HepG2 (cell line): ENCODE data around the gene NPPC. TPM values are rescaled to one million over a fixed set of nuclear protein-coding genes. Genes with fewer than 3 reads are reported as not detected.
A peak's percentile ranks its signal among the peaks of the same experiment; 100 is the strongest.

Experiments used
- AGO2 ChIP-seq: fragments of 200-400 bp; formaldehyde crosslinking; optimal IDR thresholded peaks from 2 replicates; pipeline ENCODE3; 2017; ENCODE audit warnings: mild to moderate bottlenecking, low read depth, low read length, moderate library complexity
- ATF4 ChIP-seq, 2 experiments: fragments of 450-650 bp in 1 of 2; sonication (generic) in 1 of 2; formaldehyde crosslinking; IDR thresholded peaks; 2 replicates each; pipeline versions ENCODE4 v1.5.0 to v1.8.0; 2020 to 2022; ENCODE audit warnings: mild to moderate bottlenecking in 1 of 2, missing genetic modification reagents in 1 of 2
- CENPX ChIP-seq: sonication (generic); formaldehyde crosslinking; IDR thresholded peaks from 2 replicates; pipeline ENCODE4 v1.9.0; 2021; ENCODE audit warnings: mild to moderate bottlenecking, missing genetic modification reagents, moderate library complexity
- CREB1 ChIP-seq, 2 experiments: fragments of 450-650 bp in 1 of 2; IDR thresholded peaks; 2 replicates each; pipeline ENCODE4 v1.6.1; 2016 to 2017; ENCODE audit warnings: control low read depth in 1 of 2, mild to moderate bottlenecking in 1 of 2, missing compliant biosample characterization in 1 of 2, missing genetic modification characterization in 1 of 2
- ERF ChIP-seq: IDR thresholded peaks from 2 replicates; pipeline ENCODE4 v1.6.1; 2018; ENCODE audit warnings: missing biosample characterization, missing genetic modification reagents
- ETV6 ChIP-seq: sonication (generic); formaldehyde crosslinking; conservative IDR thresholded peaks from 2 replicates; pipeline ENCODE4 v1.4.0; 2020; ENCODE audit warnings: missing genetic modification reagents
- GTF3A ChIP-seq: sonication (generic); formaldehyde crosslinking; conservative IDR thresholded peaks from 2 replicates; pipeline ENCODE4 v1.4.0; 2020; ENCODE audit warnings: mild to moderate bottlenecking, missing genetic modification reagents
- HMG20A ChIP-seq: IDR thresholded peaks from 2 replicates; pipeline ENCODE4 v1.6.1; 2016; ENCODE audit warnings: borderline replicate concordance
- KAT7 ChIP-seq: IDR thresholded peaks from 2 replicates; pipeline ENCODE4 v1.6.1; 2018; ENCODE audit warnings: borderline replicate concordance, missing compliant biosample characterization
- MBNL3 ChIP-seq: fragments of 250-450 bp; sonication (Bioruptor Pico); conservative IDR thresholded peaks from 2 replicates; pipeline ENCODE4 v1.8.0; 2022; ENCODE audit warnings: mild to moderate bottlenecking, inconsistent platforms
- MED1 ChIP-seq: sonication (generic); formaldehyde crosslinking; IDR thresholded peaks from 2 replicates; pipeline ENCODE4 v1.4.0; 2020; ENCODE audit warnings: missing genetic modification reagents
- NR2C2 ChIP-seq: sonication (generic); formaldehyde crosslinking; IDR thresholded peaks from 2 replicates; pipeline ENCODE4 v1.4.0; 2020; ENCODE audit warnings: missing genetic modification reagents, mild to moderate bottlenecking, moderate library complexity, borderline replicate concordance
- SCMH1 ChIP-seq: sonication (generic); formaldehyde crosslinking; IDR thresholded peaks from 2 replicates; pipeline ENCODE4 v1.9.0; 2021; ENCODE audit warnings: missing genetic modification reagents, mild to moderate bottlenecking, borderline replicate concordance
- SRY ChIP-seq: sonication (generic); formaldehyde crosslinking; IDR thresholded peaks from 2 replicates; pipeline ENCODE4 v1.8.0; 2022; ENCODE audit warnings: mild to moderate bottlenecking, missing genetic modification reagents
- TFE3 ChIP-seq: IDR thresholded peaks from 2 replicates; pipeline ENCODE4 v1.6.1; 2016
- ZBTB4 ChIP-seq: sonication (generic); formaldehyde crosslinking; IDR thresholded peaks from 2 replicates; pipeline ENCODE4 v1.4.0; 2020; ENCODE audit warnings: missing genetic modification reagents, mild to moderate bottlenecking, borderline replicate concordance
- ZFP1 ChIP-seq: IDR thresholded peaks from 2 replicates; pipeline ENCODE4 v1.6.1; 2016
- ZNF143 ChIP-seq: sonication (generic); formaldehyde crosslinking; IDR thresholded peaks from 2 replicates; pipeline ENCODE4 v1.4.0; 2020; ENCODE audit warnings: missing genetic modification reagents
- ZNF207 ChIP-seq: fragments of 450-650 bp; IDR thresholded peaks from 2 replicates; pipeline ENCODE4 v1.6.1; 2016; ENCODE audit warnings: antibody characterized with exemption, borderline replicate concordance
- ZNF335 ChIP-seq: sonication (generic); formaldehyde crosslinking; IDR thresholded peaks from 2 replicates; pipeline ENCODE4 v1.4.0; 2020; ENCODE audit warnings: missing genetic modification reagents
- ZNF543 ChIP-seq: sonication (generic); formaldehyde crosslinking; IDR thresholded peaks from 2 replicates; pipeline ENCODE4 v1.4.0; 2020; ENCODE audit warnings: mild to moderate bottlenecking, missing genetic modification reagents
- ZNF567 ChIP-seq: sonication (generic); formaldehyde crosslinking; IDR thresholded peaks from 2 replicates; pipeline ENCODE4 v1.8.1; 2023; ENCODE audit warnings: mild to moderate bottlenecking, missing genetic modification reagents, borderline replicate concordance
- ZNF570 ChIP-seq: sonication (generic); formaldehyde crosslinking; IDR thresholded peaks from 2 replicates; pipeline ENCODE4 v1.4.0; 2020; ENCODE audit warnings: mild to moderate bottlenecking, missing genetic modification reagents, borderline replicate concordance
- ZNF776 ChIP-seq: sonication (generic); formaldehyde crosslinking; IDR thresholded peaks from 2 replicates; pipeline ENCODE4 v1.4.0; 2020; ENCODE audit warnings: mild to moderate bottlenecking, missing genetic modification reagents
- polyA plus RNA-seq, 8 experiments: library from polyadenylated mRNA; depleted of rRNA in 3 of 8; stranded (reverse) in 7 of 8; unstranded in 1 of 8; fragments of >200 nt; fragmentation: Illumina TruSeq in 4 of 8; extraction: Trizol in 4 of 8; gene quantifications; 2 replicates each; pipeline versions ENCODE4 v1.2.1 to v1.2.3, GENCODE V29; 2011 to 2016; ENCODE audit warnings: low read depth in 4 of 8, missing spikeins in 1 of 8, mixed read lengths in 1 of 8; ENCODE audit not compliant: insufficient read depth in 1 of 8
- total RNA-seq, 5 experiments: library from RNA; depleted of rRNA; stranded (reverse); fragments of >200 nt; fragmentation: Illumina TruSeq; extraction: Trizol; gene quantifications; 2 replicates each; pipeline ENCODE4 v1.2.3, GENCODE V29; 2016; ENCODE audit warnings: low read depth in 1 of 5

NPPC gene
- total and polyA plus RNA-seq, 2 of the 13 experiments (the other 11 are each of a cell fraction or from before 2014, with no cell fraction given): 0.11 TPM; not detected in 1

GRCh38 chr2:231961349-231962166 lies 35.4 kb upstream of the NPPC start, which contains the start of gene DIS3L2 (continued):
- no peak; a peak in 1 of 4 replicates for TF ChIP-seq ATF4 (CRISPR knock-in tag; IDR thresholded peaks at IDR 0.05)
- TF ChIP-seq ZNF570 (CRISPR knock-in tag): no peak
- peak; percentile 78 for TF ChIP-seq MED1 (CRISPR knock-in tag)
- 0 out of 2 replicates have a peak, but pooled peaks have one; percentile 80 for TF ChIP-seq GTF3A (CRISPR knock-in tag)
- TF ChIP-seq ZNF143 (CRISPR knock-in tag): peak; percentile 53
- TF ChIP-seq NR2C2 (CRISPR knock-in tag): peak; percentile 100
- TF ChIP-seq KAT7 (CRISPR knock-in tag): peak; percentile 100
- no peak for TF ChIP-seq MBNL3 (CRISPR knock-in tag)
- peak; percentile 57; the same call in 1 of the 2 replicates for TF ChIP-seq CREB1 (IDR thresholded peaks at IDR 0.05)
- peak; percentile 58 for TF ChIP-seq CREB1 (CRISPR knock-in tag; IDR thresholded peaks at IDR 0.05)
- TF ChIP-seq ZNF335 (CRISPR knock-in tag): peak; percentile 88
- TF ChIP-seq ZNF776 (CRISPR knock-in tag): peak; percentile 99
- TF ChIP-seq CENPX (CRISPR knock-in tag): no peak
- peak; percentile 91; the same call in 1 of the 2 replicates for TF ChIP-seq ZBTB4
- TF ChIP-seq TFE3 (CRISPR knock-in tag): peak; percentile 61; the same call in 1 of the 2 replicates
- no peak for TF ChIP-seq ZFP1 (CRISPR knock-in tag)
- no peak for TF ChIP-seq ZNF207
- TF ChIP-seq SCMH1 (CRISPR knock-in tag): no peak
- peak; percentile 65 for TF ChIP-seq AGO2
- peak; percentile 71; the same call in 1 of the 2 replicates for TF ChIP-seq ETV6 (CRISPR knock-in tag)
- TF ChIP-seq ERF (CRISPR knock-in tag): peak; percentile 66; the same call in 1 of the 2 replicates
- no peak for TF ChIP-seq HMG20A (CRISPR knock-in tag)
- TF ChIP-seq ZNF543 (CRISPR knock-in tag): peak; percentile 84
- peak; percentile 90 for TF ChIP-seq SRY (CRISPR knock-in tag)
- peak; percentile 83; the same call in 1 of the 2 replicates for TF ChIP-seq ZNF567
